GM13977 (cell line): ENCODE data around the gene CKAP4.

Experiments used
- DNase-seq: peaks from one replicate; pipeline ENCODE4 v3.0.0; 2012; ENCODE audit warnings: low spot score
- CTCF ChIP-seq: IDR thresholded peaks from 2 replicates; pipeline ENCODE4 v1.5.1; 2012; ENCODE audit warnings: mild to moderate bottlenecking, control low read depth; ENCODE audit not compliant: insufficient read depth; ENCODE audit errors: extremely low read depth, missing control alignments
- in situ Hi-C: fragments of 300-500 bp; cut with MboI; formaldehyde crosslinking; loops from one replicate; pipeline ENCODE4 v1.12.0; 2022; ENCODE audit warnings: low sequenced_read_pairs, low pct_unique_long_range_greater_than_20kb, mixed read lengths, inconsistent platforms; ENCODE audit not compliant: unreplicated experiment

CKAP4 gene

GRCh38 chr12:106267535-106267934, 19.7 kb upstream of the CKAP4 start:
- in situ Hi-C loops: no loop called here
- TF ChIP-seq CTCF: no peak
- DNase-seq: no peak

- in situ Hi-C loops: no loop called here
- DNase-seq: no peak
- TF ChIP-seq CTCF: no peak
Observed at GRCh38 chr12:106265116-106265515, 17.3 kb upstream of the CKAP4 start.

- in situ Hi-C loops: no loop called here
- no peak for TF ChIP-seq CTCF
- no peak for DNase-seq
Observed at GRCh38 chr12:106258935-106259334, 11.1 kb upstream of the CKAP4 start.

GRCh38 chr12:106258226-106258625, 10.4 kb upstream of the CKAP4 start:
- TF ChIP-seq CTCF: no peak
- in situ Hi-C loops: no loop called here
- DNase-seq: no peak

- in situ Hi-C loops: no loop called here
- no peak for DNase-seq
- no peak for TF ChIP-seq CTCF
Observed at GRCh38 chr12:106256524-106256923, 8.7 kb upstream of the CKAP4 start.

- no peak for TF ChIP-seq CTCF
- in situ Hi-C loops: no loop called here
- DNase-seq: no peak
Observed at GRCh38 chr12:106255952-106256351, 8.1 kb upstream of the CKAP4 start.

- TF ChIP-seq CTCF: no peak
- in situ Hi-C loops: no loop called here
- no peak for DNase-seq
Observed at GRCh38 chr12:106255493-106255892, 7.7 kb upstream of the CKAP4 start.
